ENCODE measurements around the gene GARIN1A. TPM values are rescaled to one million over a fixed set of nuclear protein-coding genes. Genes with fewer than 3 reads are reported as not detected.
"Not testable (repeated sequence)": the region's sequence is repeated elsewhere in the genome, so short reads cannot be mapped to it uniquely, and the experiment has no call there.

The GARIN1A gene
- total RNA-seq, 1 donor from 2014 or later, result 3.9 TPM

- Mint-ChIP-seq H3K9me3 (ENCODE audit: unreplicated experiment) (no peaks in the 10 kb centered on the region), H3K36me3 (ENCODE audit: unreplicated experiment) (peaks cover 19% of the 10 kb centered on the region), H3K4me3 (ENCODE audit: unreplicated experiment) (no peak overlapping the region), H3K27me3 (ENCODE audit: unreplicated experiment) (no peaks in the 10 kb centered on the region), H3K27ac (ENCODE audit: unreplicated experiment) (no peak overlapping the region), H3K4me1 (ENCODE audit: unreplicated experiment) (no peaks in the 10 kb centered on the region)
- TF ChIP-seq CTCF (IDR thresholded peaks at IDR 0.05), result no peak
- no peak for DNase-seq (ENCODE audit: extremely low spot score, unreplicated experiment)
These were observed 15.0 kb downstream of the GARIN1A start for GRCh38 chr7:128687131-128687530.

- no peak for TF ChIP-seq CTCF (IDR thresholded peaks at IDR 0.05)
- DNase-seq (ENCODE audit: extremely low spot score, unreplicated experiment), result no peak
- Mint-ChIP-seq H3K4me1 (ENCODE audit: unreplicated experiment) (no peaks in the 10 kb centered on the region), H3K27me3 (ENCODE audit: unreplicated experiment) (no peaks in the 10 kb centered on the region), H3K36me3 (ENCODE audit: unreplicated experiment) (peaks cover 16% of the 10 kb centered on the region), H3K9me3 (ENCODE audit: unreplicated experiment) (no peaks in the 10 kb centered on the region), H3K27ac (ENCODE audit: unreplicated experiment) (no peak overlapping the region), H3K4me3 (ENCODE audit: unreplicated experiment) (no peak overlapping the region)
These were observed 16.4 kb downstream of the GARIN1A start for GRCh38 chr7:128688492-128688891.

GRCh38 chr7:128689161-128689935, 17.3 kb downstream of the GARIN1A start:
- peaks cover 10% of the 10 kb centered on the region for H3K36me3 Mint-ChIP-seq (ENCODE audit: unreplicated experiment)
- H3K4me3 Mint-ChIP-seq (ENCODE audit: unreplicated experiment); H3K27ac Mint-ChIP-seq (ENCODE audit: unreplicated experiment); DNase-seq (ENCODE audit: extremely low spot score, unreplicated experiment); H3K4me1 Mint-ChIP-seq (ENCODE audit: unreplicated experiment); H3K27me3 Mint-ChIP-seq (ENCODE audit: unreplicated experiment); H3K9me3 Mint-ChIP-seq (ENCODE audit: unreplicated experiment): not testable (repeated sequence)

GRCh38 chr7:128691227-128691626, 19.1 kb downstream of the GARIN1A start:
- no peak for TF ChIP-seq CTCF (IDR thresholded peaks at IDR 0.05)
- Mint-ChIP-seq H3K27me3 (ENCODE audit: unreplicated experiment) (no peaks in the 10 kb centered on the region), H3K4me3 (ENCODE audit: unreplicated experiment) (no peak overlapping the region), H3K9me3 (ENCODE audit: unreplicated experiment) (no peaks in the 10 kb centered on the region), H3K36me3 (ENCODE audit: unreplicated experiment) (peaks cover 6% of the 10 kb centered on the region), H3K4me1 (ENCODE audit: unreplicated experiment) (no peaks in the 10 kb centered on the region), H3K27ac (ENCODE audit: unreplicated experiment) (no peak overlapping the region)
- DNase-seq (ENCODE audit: extremely low spot score, unreplicated experiment), result no peak

GRCh38 chr7:128692623-128693270, 20.7 kb downstream of the GARIN1A start:
- DNase-seq (ENCODE audit: extremely low spot score, unreplicated experiment), result no peak
- Mint-ChIP-seq H3K27ac (ENCODE audit: unreplicated experiment) (no peak overlapping the region), H3K9me3 (ENCODE audit: unreplicated experiment) (no peaks in the 10 kb centered on the region), H3K27me3 (ENCODE audit: unreplicated experiment) (no peaks in the 10 kb centered on the region), H3K36me3 (ENCODE audit: unreplicated experiment) (no peaks in the 10 kb centered on the region), H3K4me1 (ENCODE audit: unreplicated experiment) (peaks cover 7% of the 10 kb centered on the region), H3K4me3 (ENCODE audit: unreplicated experiment) (no peak overlapping the region)
- TF ChIP-seq CTCF (IDR thresholded peaks at IDR 0.05), result no peak
